Measurements from ENCODE around the gene VCX3B.
A peak's percentile ranks its signal among the peaks of the same experiment; 100 is the strongest.
"Not testable (repeated sequence)": the region's sequence is repeated elsewhere in the genome, so short reads cannot be mapped to it uniquely, and the experiment has no call there.

VCX3B gene

DNA sequence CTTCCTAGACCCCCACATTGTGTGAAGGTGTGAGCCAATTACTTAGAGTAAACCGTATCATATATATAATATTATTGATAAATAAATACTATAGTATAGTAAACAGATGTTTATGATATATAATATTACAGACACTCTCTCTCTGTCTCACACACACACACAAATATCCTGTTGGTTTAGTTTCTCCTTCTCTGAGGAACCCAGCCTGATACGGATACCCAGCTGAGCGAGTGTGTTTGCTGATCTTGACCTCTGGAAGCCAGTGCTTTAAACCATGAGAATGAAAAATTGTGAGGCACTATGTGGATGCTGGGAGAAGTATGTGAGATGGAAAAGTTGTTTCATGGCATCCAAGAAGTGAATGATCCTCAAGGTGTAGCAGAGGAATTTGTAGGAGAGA lies at the start of gene VCX3B:
Gene VCX3B, plus strand, starts transcription at position 301 of the 400 bp plus-strand sequence. CDS start 621 bp downstream, outside the sequence.
- not testable (repeated sequence) for DNase-seq

DNA sequence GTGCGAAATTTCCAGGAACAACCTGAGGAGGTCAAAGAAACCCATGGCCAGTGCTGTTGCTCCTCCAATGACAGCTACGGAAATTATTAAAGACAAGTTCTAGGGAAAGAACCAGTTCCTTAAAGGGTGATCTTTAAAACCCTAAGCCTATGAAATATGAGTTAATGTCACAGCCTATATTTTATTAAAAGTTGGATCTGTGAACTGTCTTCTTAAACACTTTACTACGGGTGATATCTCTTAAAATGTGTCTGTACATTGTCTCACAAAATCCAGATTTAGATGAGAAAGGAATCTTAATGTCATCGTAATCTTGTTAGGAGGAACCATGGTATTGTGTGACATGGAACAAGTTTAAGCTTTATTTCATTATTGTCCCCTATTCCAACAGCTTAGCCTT lies 46.3 kb upstream of the VCX3B start:
- no peak for DNase-seq

DNA sequence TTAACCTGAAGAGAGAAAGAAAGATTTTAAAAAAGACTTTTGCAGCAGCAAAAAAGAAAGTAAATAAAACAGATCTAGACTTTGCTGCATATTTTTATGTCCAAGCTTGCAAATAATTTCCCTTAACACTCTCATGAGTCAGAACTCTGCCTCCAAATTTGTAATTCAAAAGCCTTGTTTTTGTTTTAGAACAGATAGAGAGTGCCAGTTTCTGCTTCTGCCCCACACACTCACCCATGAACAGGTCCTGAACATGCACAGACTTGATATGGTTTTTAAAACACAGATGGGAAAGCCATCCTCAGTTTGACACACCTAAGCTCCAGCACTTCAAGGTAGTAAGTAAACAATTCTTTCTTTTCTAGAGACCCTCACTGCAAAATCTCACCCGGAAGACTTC lies 39.7 kb upstream of the VCX3B start:
- no peak for DNase-seq

DNA sequence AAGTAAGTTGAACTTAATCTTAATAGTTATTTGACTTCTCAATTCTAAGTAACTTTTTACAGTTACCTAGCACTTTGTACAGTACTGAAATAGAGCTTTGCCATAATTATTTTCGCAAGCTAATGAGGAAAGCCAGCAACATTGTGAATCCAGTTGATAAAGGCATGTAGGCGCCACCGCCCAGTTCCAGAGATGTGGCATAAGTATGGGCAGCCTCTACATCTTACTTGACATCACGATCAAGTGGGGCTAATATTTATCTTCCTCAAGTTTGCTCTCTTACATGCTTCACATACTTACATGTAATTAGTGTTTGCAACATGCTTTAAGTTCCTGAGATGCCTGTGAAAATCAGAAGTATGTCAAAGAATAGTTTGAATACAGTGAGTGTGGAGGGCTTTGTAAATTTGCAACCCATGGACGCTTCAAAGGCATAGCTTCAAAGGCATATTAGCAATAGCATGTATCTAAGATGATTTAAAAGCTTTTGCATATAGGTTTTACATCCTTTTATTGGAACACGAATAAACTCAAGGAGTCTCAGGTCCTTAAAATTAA lies 34.9 kb upstream of the VCX3B start:
- DNase-seq: no peak

DNA sequence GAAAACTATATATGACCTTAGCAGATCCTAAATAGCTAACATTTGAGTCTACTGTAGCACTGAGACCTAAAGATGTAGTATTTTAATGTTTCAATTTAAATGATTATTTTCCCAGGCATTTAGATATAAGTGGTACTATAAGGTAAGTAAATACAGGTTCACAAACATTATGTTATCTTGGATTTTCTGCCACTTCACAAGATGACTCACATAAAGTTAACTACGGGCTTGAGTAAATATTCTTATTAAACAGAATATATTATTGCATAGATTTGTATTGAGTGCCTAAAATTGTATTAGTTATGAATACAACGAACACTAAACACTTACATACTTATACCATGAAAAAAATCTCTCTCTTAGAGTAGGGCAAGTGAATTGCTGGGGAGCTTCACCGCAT lies 34.2 kb upstream of the VCX3B start:
- no peak for DNase-seq

DNA sequence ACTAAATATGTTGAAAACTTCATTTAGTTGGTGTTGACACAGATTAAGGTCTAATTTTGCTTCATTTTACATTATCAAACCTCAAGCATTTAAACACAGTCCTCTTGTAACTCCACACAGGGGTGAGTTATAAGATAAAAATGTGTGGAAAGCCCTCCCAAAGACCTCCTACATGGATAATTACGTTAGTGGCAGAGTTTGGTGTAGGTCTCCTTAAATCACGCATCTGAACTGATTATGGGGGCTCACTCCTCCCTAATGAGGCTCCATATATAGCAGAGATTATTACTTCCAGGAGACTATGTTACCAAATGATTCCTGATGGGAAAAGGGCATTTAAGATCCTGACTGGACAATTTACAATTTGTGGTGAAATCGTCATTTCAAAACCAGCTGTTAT lies 32.2 kb upstream of the VCX3B start:
- DNase-seq: no peak

DNA sequence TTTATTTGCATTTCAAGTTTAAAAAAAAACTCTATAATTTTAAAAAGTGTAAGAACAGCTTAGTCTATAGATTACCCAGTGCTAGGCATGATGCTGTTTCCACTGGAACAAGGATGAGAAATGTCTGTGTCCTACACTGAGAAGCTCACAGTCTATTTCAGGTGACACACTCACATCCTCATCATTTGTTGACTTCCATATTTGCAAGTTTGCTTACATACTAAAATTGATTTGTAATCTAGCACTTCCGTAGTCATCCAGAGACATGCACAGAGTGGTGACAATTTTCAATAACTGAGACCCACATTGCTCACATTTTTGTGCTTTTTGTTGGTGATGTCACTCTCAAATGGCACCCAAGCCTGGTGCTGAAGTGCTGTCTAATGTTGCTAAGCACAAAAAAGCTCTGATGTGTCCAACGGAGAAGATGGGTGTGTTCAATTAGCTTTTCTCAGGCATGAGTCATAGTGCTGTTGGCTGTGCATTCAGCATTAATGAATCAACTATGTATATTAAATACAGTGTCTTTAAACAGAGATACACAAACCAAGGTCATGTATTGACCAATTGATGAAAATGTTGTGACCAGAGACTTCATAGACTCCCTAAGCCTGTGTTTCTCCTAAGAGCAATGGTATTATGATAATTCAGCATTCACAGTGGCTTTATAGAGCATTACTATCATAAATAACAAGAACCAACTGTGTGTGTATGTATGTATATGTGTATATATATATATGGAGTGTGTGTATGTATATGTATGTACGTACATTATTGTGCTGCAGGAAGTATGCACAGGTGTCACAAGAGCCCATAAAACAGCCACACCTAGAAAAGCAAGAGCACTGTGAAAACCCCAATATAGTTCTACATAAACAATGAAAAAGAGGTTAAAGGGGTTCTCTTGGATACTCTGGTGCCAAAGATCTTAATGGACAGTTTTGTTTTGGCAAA lies 31.2 kb upstream of the VCX3B start:
- no peak for DNase-seq

DNA sequence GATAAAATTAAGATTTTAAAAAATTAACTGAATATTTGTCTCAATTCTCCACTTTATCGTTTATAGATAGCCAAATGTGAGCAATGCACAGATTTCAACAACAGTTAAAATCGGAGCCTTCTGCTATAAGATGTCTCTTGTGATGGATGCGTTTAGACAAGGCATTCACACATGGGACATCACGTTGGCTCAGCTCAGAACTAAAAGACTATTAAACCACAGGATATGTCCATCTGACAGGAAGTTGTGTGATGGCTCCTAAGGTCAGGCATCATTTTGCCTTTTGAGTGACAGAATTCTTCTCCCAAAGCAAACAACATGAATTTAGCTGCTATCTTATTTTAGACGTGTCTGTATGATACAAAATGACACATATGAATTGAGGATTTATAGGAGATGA lies 17.3 kb upstream of the VCX3B start:
- DNase-seq: no peak

DNA sequence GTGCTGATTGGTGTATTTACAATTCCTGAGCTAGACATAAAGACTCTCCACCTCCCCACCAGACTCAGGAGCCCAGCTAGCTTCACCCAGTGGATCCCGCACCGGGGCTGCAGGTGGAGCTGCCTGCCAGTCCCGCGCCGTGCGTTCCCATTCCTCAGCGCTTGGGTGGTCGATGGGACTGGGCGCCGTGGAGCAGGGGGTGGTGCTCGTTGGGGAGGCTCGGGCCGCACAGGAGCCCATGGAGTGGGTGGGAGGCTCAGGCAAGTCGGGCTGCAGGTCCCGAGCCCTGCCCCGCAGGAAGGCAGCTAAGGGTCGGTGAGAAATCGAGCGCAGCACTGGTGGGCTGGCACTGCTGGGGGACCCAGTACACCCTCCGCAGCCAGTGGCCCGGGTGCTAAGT lies 12.3 kb upstream of the VCX3B start:
- not testable (repeated sequence) for DNase-seq

DNA sequence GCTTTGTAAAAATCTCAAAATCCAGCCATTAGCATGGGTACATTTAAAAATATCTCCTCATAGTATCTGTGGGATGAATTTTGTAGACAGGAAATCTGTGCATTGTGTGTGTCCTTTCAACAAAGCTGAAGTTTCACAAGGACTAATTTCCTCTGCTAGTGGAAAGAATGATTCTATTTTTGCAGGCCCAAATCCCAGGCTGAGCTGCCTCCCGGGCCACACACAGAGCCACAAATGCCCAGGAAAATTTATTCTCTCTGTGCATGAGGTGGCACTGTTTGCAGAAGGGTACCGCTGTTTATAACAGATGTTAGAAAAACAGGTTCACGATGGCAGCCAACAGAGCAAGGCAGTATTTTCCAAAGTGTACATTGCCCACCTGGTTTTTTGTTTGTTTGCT lies 11.0 kb upstream of the VCX3B start:
- DNase-seq: peak in 1 of 2 experiments; percentile 36

DNA sequence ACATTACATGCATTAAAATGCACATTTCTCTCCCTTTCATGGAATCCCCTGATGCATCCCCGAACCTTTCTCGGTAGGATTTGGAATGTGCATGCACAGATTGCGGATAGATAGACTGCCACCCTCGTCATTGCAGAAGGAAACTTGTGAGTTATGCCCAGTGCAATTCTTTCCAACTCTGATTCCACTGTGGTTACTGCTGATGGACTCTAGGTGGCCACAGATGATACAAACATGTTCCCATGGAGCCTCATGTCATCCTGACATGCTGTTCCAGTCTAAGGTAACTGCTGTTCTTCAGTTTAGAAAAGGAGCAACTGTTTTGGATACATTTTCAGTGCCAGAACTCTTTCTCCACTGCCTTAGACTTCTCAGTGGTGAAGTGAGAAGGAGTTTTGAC lies 9.1 kb upstream of the VCX3B start:
- no peak for DNase-seq

DNA sequence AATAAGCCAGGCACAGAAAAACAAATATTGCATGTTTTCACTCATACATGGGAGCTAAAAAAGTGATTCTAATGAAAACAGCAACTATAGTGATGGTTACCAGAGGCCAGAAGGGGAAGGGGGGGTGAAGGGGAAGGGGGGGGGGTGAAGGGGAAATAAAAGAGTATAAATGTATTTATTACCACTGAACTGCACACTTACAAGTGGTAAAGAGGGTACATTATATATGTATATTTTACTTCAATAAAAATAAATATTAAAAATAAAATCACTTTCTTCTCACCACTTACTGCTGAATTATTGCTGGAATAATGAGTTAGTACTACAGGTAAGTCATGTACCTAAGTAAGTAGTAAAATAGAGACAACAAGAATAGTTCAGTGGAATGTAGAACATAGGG lies 2.1 kb upstream of the VCX3B start:
- DNase-seq: no peak

DNA sequence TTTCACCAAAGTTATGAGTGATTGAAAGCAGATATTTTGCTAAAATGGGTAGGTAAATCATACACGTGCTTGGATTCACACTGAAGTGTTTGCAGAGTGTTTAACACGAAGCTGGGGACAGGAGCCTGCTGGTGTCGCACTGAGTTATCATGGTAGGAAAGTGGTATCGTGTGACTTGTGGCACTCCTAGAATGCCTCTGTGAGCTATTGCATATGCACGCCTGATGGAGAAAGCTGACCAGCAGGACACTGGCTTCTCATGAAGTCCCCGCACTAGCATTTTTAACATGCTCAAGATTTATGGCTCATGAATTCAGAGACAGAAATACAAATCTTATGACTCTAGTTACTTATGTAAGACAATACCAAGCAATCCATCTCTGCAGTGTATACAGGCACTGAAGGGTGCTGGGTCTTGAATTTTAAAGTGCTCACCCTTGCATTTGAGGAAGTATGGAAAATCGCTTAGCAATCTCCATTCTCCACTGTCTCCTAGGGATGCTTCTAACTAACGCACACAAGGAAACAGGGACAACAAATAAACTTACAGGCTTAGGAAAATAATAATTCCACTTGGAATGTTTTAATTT lies 19.8 kb downstream of the VCX3B start:
- peak; percentile 9 to 42 for DNase-seq

DNA sequence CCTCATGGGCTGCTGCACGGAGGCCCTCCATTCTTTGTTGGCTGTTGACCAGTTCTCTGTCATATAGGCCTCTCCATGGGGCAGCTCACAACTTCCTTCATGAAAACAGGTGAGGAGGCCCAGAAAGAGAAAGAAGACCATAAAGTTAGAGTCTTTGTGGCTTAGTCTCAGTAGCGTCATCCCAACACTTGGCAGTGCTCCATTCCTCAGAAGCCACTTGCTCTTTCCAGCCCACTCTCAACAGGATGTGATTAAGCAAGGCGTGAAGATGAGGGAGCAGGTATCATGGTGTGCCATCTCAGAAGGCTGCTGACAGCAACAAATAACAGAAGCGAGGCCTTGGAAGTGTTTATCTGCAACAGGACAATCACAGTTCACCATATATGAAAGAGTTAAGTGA lies 30.4 kb downstream of the VCX3B start:
- DNase-seq: not testable (repeated sequence)

DNA sequence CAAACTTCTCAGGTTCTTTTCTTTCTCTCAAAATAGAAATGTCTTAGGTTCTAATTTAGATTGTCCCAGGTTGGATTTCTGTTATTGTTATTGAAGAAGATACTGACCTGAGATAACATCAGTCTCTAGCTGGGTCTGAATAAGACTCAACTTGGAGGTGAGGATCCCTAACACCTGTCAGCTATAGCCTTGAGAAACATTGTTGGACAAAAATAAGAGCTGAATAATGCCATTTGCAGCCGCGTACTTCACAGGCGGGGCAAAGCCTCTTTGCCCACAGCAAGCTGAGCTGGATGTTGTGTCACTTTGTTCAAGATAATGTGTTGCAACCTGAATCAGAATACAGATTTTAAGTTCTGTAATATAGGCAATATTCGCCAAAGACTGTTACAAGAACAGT lies 35.6 kb downstream of the VCX3B start:
- no peak for DNase-seq

DNA sequence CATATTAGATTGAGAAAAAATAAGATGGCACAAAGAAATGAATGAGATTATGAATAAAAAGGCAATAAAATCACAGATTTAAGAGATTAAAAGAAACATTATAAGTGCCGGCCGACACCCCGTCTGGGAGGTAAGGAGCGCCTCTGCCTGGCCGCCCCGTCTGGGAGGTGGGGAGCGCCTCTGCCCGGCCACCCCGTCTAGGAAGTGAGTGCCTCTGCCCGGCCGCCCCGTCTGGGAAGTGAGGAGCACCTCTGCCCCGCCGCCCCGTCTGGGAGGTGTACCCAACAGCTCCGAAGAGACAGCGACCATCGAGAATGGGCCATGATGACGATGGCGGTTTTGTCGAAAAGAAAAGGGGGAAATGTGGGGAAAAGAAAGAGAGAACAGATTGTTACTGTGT lies 37.5 kb downstream of the VCX3B start:
- not testable (repeated sequence) for DNase-seq

DNA sequence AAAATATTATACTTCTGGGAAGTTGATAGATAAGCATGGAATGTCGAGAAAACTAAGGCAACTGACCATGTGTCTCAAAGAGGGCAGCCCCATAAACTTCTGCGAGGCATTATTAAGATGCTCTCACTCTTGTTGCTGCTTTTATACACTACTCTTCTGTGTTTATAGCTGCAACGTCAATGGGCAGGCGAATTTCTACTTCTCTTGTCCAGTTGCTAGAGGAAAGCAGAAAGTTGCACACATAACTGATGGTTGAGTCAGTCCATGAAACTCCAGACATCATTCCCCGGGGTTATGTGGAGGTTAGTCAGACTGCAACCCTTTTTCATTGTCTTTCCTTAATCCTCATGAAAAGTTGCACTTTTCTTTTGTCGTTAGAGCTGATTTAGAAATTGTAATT lies 39.8 kb downstream of the VCX3B start:
- no peak for DNase-seq
